Measurements from ENCODE around the gene ENTPD1.

- TF ChIP-seq CTCF (conservative IDR thresholded peaks at IDR 0.05) (no peak), EZH2 (IDR thresholded peaks at IDR 0.05; ENCODE audit: low read depth) (no peak)
Observed at GRCh38 chr10:95873139-95873538, 117.2 kb downstream of the ENTPD1 start.
